GM06990 (cell line): ENCODE data around the gene FAM234A.

Source experiments
- DNase-seq: peaks from one replicate; pipeline ENCODE4 v3.0.0-alpha.2; 2011; ENCODE audit not compliant: insufficient read length; ENCODE audit errors: extremely low read depth
- H3K27me3 ChIP-seq: replicated peaks from 2 replicates; pipeline ENCODE4 v1.6.0; 2011; ENCODE audit warnings: low read length; ENCODE audit not compliant: control insufficient read depth, insufficient read depth
- H3K36me3 ChIP-seq: 2 replicates; pipeline ENCODE4 v1.5.1; 2011; ENCODE audit warnings: low read length; ENCODE audit not compliant: control insufficient read depth, insufficient read depth
- H3K4me3 ChIP-seq: replicated peaks from 2 replicates; pipeline ENCODE4 v1.5.1; 2011; ENCODE audit warnings: low read depth, mild to moderate bottlenecking, control low read depth, low read length
- CTCF ChIP-seq: IDR thresholded peaks from 2 replicates; pipeline ENCODE4 v1.5.1; 2011; ENCODE audit warnings: low read length, control low read depth, mild to moderate bottlenecking, inconsistent platforms; ENCODE audit not compliant: insufficient read depth, poor library complexity, severe bottlenecking

The FAM234A gene

GRCh38 chr16:259814-260253, 25.2 kb downstream of the FAM234A start:
- H3K4me3 ChIP-seq = no peak overlapping the region
- no peak for TF ChIP-seq CTCF
- DNase-seq = no peak
- H3K27me3 ChIP-seq = no peaks in the 10 kb centered on the region
- H3K36me3 ChIP-seq = peaks cover 11% of the 10 kb centered on the region

- H3K27me3 ChIP-seq = no peaks in the 10 kb centered on the region
- no peak overlapping the region for H3K4me3 ChIP-seq
- peaks cover 15% of the 10 kb centered on the region for H3K36me3 ChIP-seq
- DNase-seq = no peak
- TF ChIP-seq CTCF = no peak
Measured at GRCh38 chr16:260326-260725, 25.7 kb downstream of the FAM234A start.

- peaks cover 13% of the 10 kb centered on the region for H3K36me3 ChIP-seq
- H3K27me3 ChIP-seq = no peaks in the 10 kb centered on the region
- no peak overlapping the region for H3K4me3 ChIP-seq
- no peak for DNase-seq
- TF ChIP-seq CTCF = no peak
Measured at GRCh38 chr16:261031-261691, 26.5 kb downstream of the FAM234A start.

- no peak for TF ChIP-seq CTCF
- Histone ChIP-seq H3K36me3 (peaks cover 13% of the 10 kb centered on the region), H3K27me3 (no peaks in the 10 kb centered on the region), H3K4me3 (no peak overlapping the region)
- no peak for DNase-seq
Measured at GRCh38 chr16:262121-262745, 27.6 kb downstream of the FAM234A start.

DNA sequence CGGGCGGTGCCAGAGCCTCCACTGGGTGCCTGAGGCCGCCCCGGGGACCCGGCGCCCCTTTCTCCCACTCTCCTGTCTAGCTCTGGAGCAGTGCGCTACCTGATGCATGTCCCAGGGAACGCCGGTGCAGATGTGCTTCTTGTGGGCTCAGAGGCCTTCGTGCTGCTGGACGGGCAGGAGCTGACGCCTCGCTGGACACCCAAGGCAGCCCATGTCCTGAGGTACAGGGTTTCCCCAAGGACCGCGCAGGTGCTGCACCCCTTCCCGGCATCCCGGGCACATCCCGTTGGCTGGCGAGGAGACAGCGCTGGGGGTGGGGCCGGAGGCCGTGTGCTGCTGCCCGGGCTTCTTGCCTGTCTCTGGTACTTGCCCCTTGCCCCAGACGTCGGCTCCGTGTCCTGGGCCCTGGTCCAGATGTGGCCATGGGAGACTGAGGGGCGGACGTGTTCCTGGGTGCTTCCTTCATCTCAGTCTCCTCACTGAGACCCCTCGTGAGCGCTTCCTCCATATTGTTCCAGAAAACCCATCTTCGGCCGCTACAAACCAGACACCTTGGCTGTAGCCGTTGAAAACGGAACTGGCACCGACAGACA, 28.7 kb downstream of the FAM234A start:
- TF ChIP-seq CTCF = no peak
- no peak overlapping the region for H3K4me3 ChIP-seq
- peaks cover 13% of the 10 kb centered on the region for H3K36me3 ChIP-seq

DNA sequence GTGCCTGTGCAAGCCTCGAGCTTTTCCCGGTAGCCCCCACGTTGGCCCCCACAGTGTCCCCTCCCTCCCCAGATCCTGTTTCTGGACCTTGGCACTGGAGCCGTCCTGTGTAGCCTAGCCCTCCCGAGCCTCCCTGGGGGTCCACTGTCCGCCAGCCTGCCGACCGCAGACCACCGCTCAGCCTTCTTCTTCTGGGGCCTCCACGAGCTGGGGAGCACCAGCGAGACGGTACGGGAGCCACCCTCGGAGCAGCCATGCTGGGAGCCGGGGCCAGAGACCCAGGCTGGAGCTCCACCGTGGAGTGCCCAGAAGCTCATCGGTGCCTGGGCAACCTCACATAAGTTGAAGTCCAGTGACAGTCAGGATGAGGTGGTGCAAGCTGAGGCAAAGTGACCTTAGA, 29.3 kb downstream of the FAM234A start:
- TF ChIP-seq CTCF = no peak
- DNase-seq = no peak
- Histone ChIP-seq H3K4me3 (no peak overlapping the region), H3K27me3 (no peaks in the 10 kb centered on the region), H3K36me3 (peaks cover 13% of the 10 kb centered on the region)

More for the DNA sequence above, 28.7 kb downstream of the FAM234A start:
- no peak for DNase-seq
- H3K27me3 ChIP-seq = no peaks in the 10 kb centered on the region
